Adrenal gland (tissue), 12 donors: ENCODE results near the gene SIVA1. TPM values are rescaled to one million over a fixed set of nuclear protein-coding genes. Genes with fewer than 3 reads are reported as not detected.
"Not testable (repeated sequence)": the region's sequence is repeated elsewhere in the genome, so short reads cannot be mapped to it uniquely, and the experiment has no call there.

Source experiments
- DNase-seq, 7 donors: peaks; one replicate each; pipeline ENCODE4 v3.0.0-alpha.2; 2019 to 2020
- H3K27ac ChIP-seq, 5 donors: fragments of 200-600 bp; sonication (generic) in 4 of 5; 1 replicate in 3 of 5; 2 replicates in 2 of 5; pipeline versions ENCODE4 v1.5.1 to v1.8.0; 2016 to 2020; ENCODE audit warnings: mild to moderate bottlenecking in 1 of 5
- H3K27me3 ChIP-seq: fragments of 200-600 bp; 2 replicates; pipeline ENCODE4 v1.8.0; 2021
- H3K36me3 ChIP-seq, 2 donors: fragments of 200-600 bp; replicated peaks in 1 of 2; 1 replicate in 1 of 2; 2 replicates in 1 of 2; pipeline versions ENCODE4 v1.5.1 to v1.8.0; 2018 to 2022
- H3K4me1 ChIP-seq, 2 donors: fragments of 200-600 bp; replicated peaks in 1 of 2; 1 replicate in 1 of 2; 2 replicates in 1 of 2; pipeline versions ENCODE4 v1.5.1 to v1.8.0; 2018 to 2021
- H3K4me3 ChIP-seq, 4 donors: fragments of 200-600 bp; sonication (generic) in 3 of 4; one replicate each; pipeline ENCODE4 v1.5.1; 2016 to 2018
- H3K9me3 ChIP-seq, 3 donors: fragments of 200-600 bp; sonication (generic) in 1 of 3; replicated peaks in 1 of 3; 1 replicate in 2 of 3; 2 replicates in 1 of 3; pipeline versions ENCODE4 v1.5.1 to v1.8.0; 2016 to 2021
- CTCF ChIP-seq, 6 experiments: fragments of 450-650 bp in 4 of 6; fragments of 200-600 bp in 2 of 6; sonication (generic) in 1 of 6; IDR thresholded peaks; 1 replicate in 5 of 6; 2 replicates in 1 of 6; pipeline versions ENCODE4 v1.5.1 to v1.8.0; 2016 to 2021; ENCODE audit warnings: antibody characterized with exemption in 6 of 6, mild to moderate bottlenecking in 2 of 6, moderate library complexity in 1 of 6
- POLR2A ChIP-seq, 2 donors: fragments of 450-650 bp; IDR thresholded peaks; one replicate each; pipeline ENCODE4 v1.6.1; 2017; ENCODE audit warnings: antibody characterized with exemption in 2 of 2, mild to moderate bottlenecking in 2 of 2, moderate library complexity in 1 of 2
- WGBS, 4 donors: extraction: QIAGEN DNeasy Blood & Tissue Kit in 2 of 4; methylation state at CpG; one replicate each; pipeline versions ENCODE4 v1.1.5 to v1.1.7; 2013 to 2017; 5-methylcytosine and 5-hydroxymethylcytosine counted together
- intact Hi-C, 2 donors: fragments of 100-400 bp; cut with DNase I; formaldehyde crosslinking; loops; one replicate each; pipeline versions ENCODE4 v1.14.1 to v1.15.0; 2022 to 2023
- polyA plus RNA-seq, 3 donors: library from polyadenylated mRNA; stranded (reverse); fragments of 200-250 nt in 2 of 3; fragments of 350-450 nt in 1 of 3; fragmentation: Illumina TruSeq in 1 of 3; extraction: RNeasy Lipid Tissue Mini Kit (QIAGEN cat#74804) in 1 of 3; gene quantifications; one replicate each; pipeline ENCODE4 v1.2.3, GENCODE V29; 2013 to 2014
- total RNA-seq, 9 donors: library from RNA; depleted of rRNA in 4 of 9; stranded (reverse); fragments of >200 nt in 4 of 9; fragments of 120-200 nt in 1 of 9; fragmentation: NEBNext Ultra II Directional in 1 of 9; extraction: Animal tissue kit (Norgen Biotek cat#: 25700) in 1 of 9; gene quantifications; one replicate each; pipeline versions ENCODE4 v1.1.0 to v1.2.4, GENCODE V29; 2013 to 2023
- donor health status: healthy with polysubstance abuse.
- donor health status: Bipolar disorder and iron deficiency.
- donor health status: DM: yes; HTN: yes; CAD: no.
- donor health status: DM: no; HTN: no; CAD: no.
- donor health status: DM: no; HTN: no; CAD: no.
- donor health status: DM: yes; HTN: yes; CAD: no.

The SIVA1 gene
- total and polyA plus RNA-seq, 12 donors, result 2.0 to 294 (median 83.2) TPM

DNA sequence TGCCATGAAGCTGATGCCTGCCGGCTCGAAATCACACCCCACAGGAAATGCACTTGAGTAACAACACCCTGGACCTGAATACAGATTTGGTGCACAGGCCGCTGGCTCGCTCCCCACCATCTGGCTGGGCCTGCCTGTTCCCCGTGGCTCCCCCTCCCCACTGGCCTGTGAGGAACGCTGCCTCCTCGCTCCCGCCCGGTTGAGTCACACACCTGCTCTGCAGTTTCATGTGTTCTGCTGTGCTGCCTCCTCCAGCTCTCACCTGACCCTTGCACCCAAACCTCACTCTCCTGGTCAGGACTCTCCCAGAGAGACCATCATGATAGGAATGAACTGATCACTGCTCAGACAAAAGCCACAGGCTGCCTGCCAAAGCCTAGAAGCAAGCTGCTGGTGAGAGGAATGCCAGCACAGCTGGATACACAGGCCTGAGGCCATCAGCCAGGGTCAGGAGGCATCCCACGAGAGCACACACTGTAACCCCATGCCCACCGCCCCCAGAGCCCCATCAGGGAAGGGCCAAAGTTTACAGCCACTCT, 3.8 kb upstream of the SIVA1 start:
- no peaks in the 10 kb centered on the region for H3K27me3 ChIP-seq
- intact Hi-C loops, result no loop called here
- no peaks in the 10 kb centered on the region for H3K9me3 ChIP-seq
- H3K27ac ChIP-seq, result peak overlapping the region in 1 of 5 donors; percentile 8
- peaks cover 6 to 11% of the 10 kb centered on the region in 2 donors for H3K4me1 ChIP-seq
- H3K4me3 ChIP-seq, result no peak overlapping the region
- no peak for DNase-seq
- 46 to 82% (median 72%) methylated on average over 2 to 11 of the region's 11 CpGs for WGBS, 4 donors
- TF ChIP-seq POLR2A (IDR thresholded peaks at IDR 0.05), result no peak
- no peak for TF ChIP-seq CTCF (IDR thresholded peaks at IDR 0.05)
- no peaks in the 10 kb centered on the region for H3K36me3 ChIP-seq

DNA sequence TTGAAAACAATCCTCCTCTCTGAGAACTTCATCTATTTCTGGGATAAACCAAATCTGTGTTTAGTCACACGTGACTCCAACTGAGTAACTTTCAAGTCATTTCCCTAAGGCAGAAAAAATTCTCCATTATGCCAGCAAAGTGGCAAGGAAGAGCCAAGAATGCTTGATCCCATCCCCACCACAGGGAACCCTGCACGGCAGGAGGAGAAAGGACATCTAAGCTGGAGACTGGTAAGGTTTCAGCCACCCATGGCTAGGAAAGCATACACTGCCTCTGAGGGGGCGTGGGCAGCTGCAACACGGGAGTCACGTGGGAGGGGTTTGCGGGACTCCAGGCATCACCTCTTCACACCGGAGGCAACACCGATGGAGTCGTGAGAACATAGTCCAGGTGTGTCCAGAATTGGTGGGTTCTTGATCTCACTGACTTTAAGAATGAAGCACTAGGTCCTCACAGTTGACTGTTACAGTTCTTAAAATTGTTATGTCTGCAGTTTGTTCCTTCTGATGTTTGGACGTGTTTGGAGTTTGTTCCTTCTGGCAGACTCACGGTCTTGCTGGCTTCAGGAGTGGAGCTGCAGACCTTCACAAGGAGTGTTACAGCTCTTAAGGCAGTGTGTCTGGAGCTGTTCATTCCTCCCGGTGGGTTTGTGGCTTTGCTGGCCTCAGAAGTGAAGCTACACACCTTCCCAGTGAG, 2.7 kb upstream of the SIVA1 start:
- Histone ChIP-seq H3K27ac (no peak overlapping the region), H3K36me3 (no peaks in the 10 kb centered on the region), H3K4me3 (no peak overlapping the region), H3K27me3 (no peaks in the 10 kb centered on the region), H3K4me1 (peaks cover 10 to 21% of the 10 kb centered on the region in 2 donors), H3K9me3 (no peaks in the 10 kb centered on the region)
- TF ChIP-seq CTCF (IDR thresholded peaks at IDR 0.05), result no peak
- no peak for TF ChIP-seq POLR2A (IDR thresholded peaks at IDR 0.05)
- intact Hi-C loops, result no loop called here
- 86 to 92% (median 89%) methylated on average over 12 of the region's 12 CpGs for WGBS, 4 donors
- no peak for DNase-seq

- H3K36me3 ChIP-seq, H3K27me3 ChIP-seq, intact Hi-C loops, H3K9me3 ChIP-seq, H3K27ac ChIP-seq, DNase-seq, H3K4me3 ChIP-seq: not testable (repeated sequence)
- WGBS, 4 donors, result 93 to 96% (median 94%) methylated on average over 5 of the region's 5 CpGs
- peaks cover 10 to 26% of the 10 kb centered on the region in 2 donors for H3K4me1 ChIP-seq
Measured at GRCh38 chr14:104750753-104751057, 2.2 kb upstream of the SIVA1 start.

DNA sequence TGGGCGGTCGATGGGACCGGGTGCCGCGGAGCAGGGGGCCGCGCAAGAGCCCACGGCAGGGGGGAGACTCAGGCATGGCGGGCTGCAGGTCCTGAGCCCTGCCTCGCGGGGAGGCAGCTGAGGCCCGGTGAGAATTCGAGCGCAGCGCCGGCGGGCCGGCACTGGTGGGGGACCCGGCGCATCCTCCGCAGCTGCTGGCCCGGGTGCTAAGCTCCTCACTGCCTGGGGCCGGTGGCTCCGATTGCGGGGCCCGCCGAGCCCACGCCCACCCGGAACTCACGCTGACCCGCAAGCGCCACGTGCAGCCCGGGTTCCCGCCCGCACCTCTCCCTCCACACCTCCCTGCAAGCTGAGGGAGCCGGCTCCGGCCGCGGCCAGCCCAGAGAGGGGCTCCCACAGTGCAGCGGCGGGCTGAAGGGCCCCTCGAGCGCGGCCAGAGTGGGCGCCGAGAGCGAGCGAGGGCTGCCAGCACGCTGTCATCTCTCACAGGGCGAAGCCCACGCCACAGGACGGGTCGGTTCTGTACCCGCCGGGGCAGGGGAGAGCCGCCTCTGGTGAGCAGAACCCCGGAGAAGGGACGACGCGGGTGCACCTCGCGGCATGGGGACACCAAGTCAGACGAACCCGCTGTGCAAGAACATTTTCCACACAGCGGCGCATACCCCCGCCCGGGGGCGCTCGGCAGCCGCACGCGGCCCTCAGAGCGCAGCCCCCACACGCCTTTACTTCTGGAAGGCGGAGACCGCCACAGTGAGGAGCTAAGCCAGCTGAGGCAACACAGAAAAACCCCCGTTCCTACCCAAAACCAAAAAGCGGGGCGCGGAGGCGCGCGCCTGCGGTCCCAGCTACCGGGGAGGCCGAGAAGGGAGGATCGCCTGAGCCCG, 1.2 kb upstream of the SIVA1 start:
- no peak for TF ChIP-seq POLR2A (IDR thresholded peaks at IDR 0.05)
- no peak for TF ChIP-seq CTCF (IDR thresholded peaks at IDR 0.05)
- Histone ChIP-seq H3K27me3 (no peaks in the 10 kb centered on the region), H3K36me3 (peaks cover 0 to 15% of the 10 kb centered on the region in 2 donors), H3K4me1 (peaks cover 10 to 26% of the 10 kb centered on the region in 2 donors), H3K27ac (peak overlapping the region in 4 of 5 donors; percentile 44 to 86 (median 76)), H3K4me3 (peak overlapping the region in 1 of 4 donors; percentile 70), H3K9me3 (no peaks in the 10 kb centered on the region)
- no peak for DNase-seq
- 78 to 83% (median 80%) methylated on average over 34 to 90 of the region's 90 CpGs for WGBS, 4 donors
- intact Hi-C loops, result no loop called here
